Measurements from ENCODE around the gene PTP4A2.

Gene PTP4A2

DNA sequence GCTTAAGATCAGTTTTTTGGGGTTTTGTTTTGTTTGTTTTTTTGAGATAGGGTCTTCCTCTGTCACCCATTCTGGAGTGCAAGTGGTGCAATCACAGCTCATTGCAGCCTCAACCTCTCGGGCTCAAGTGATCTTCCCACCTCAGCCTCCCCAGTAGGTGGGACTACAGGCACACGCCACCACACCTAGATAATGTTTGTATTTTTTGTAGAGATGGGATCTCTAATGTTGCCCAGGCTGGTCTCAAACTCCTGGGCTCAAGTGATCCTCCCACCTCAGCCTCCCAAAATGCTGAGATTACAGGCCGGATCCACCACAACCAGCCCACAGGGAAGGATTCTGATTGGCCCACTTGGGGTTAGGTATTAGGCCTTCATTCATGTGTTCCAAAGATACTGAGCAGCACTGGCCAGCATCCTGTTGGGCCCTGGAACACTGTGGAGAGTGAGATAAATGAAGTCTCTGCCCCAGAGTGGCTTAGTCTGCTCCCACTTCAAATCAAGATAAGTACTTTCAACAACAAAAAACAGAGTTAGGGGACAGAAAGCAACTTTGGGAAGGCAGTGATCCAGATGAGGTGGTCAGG, 54.7 kb downstream of the PTP4A2 start:
- no peak for DNase-seq

DNA sequence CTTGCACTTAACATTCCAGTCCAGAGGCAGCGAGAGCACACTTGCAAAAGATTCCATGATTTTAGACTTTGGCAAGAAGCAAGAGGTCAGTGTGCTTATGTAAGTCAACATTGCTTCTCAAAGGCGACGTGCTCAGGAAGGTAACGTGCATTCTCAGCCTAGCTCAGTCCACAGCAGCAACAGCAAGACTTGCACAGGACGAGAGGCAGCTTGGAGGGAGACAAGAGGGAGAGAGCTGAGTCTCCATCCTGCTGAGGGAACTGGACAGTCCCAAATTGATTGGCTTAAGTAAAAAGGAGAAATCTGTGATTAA, 56.5 kb downstream of the PTP4A2 start:
- no peak for DNase-seq

GRCh38 chr1:31880957-31881687, 57.0 kb downstream of the PTP4A2 start:
- no peak for DNase-seq

- no peak for DNase-seq
Measured at GRCh38 chr1:31879981-31880608, 58.1 kb downstream of the PTP4A2 start.

DNA sequence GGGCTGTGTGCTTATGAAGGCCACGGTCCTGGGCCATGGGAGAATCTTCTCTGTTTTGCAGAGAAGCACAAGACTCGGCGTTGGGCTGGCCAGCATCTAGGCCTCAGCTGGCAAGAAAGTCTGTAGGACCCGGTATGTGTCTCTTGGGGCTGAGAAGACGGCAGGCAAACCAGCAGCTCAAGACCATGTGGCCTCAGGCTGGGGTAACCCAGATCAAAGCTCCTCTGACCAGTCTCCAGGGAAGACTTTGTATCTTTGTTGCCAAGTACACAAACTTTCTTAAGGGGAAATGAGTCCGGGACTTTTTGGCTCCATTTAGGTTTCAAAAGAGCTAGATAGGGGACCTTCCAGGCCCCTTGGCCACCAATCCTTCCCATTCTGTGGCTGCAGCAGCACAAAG, 60.1 kb downstream of the PTP4A2 start:
- DNase-seq = no peak

DNA sequence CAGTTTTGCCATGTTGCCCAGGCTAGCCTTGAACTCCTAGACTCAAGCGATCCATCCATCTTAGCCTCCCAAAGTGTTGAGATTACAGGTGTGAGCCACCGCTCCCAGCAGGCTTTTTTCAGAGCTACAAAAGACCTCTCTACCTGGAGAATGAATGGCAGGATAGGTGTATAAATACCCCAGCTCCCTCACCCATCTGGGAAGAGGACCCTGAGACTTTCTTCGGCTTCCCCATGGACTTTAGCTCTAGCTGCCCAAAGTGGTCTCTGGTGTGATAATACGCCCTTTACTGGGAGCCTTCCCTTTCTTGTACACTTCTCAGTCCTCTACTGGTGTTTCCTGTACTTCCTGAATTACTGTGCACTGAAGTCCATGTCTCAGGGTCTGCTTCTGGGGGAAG, 60.6 kb downstream of the PTP4A2 start:
- DNase-seq = no peak

DNA sequence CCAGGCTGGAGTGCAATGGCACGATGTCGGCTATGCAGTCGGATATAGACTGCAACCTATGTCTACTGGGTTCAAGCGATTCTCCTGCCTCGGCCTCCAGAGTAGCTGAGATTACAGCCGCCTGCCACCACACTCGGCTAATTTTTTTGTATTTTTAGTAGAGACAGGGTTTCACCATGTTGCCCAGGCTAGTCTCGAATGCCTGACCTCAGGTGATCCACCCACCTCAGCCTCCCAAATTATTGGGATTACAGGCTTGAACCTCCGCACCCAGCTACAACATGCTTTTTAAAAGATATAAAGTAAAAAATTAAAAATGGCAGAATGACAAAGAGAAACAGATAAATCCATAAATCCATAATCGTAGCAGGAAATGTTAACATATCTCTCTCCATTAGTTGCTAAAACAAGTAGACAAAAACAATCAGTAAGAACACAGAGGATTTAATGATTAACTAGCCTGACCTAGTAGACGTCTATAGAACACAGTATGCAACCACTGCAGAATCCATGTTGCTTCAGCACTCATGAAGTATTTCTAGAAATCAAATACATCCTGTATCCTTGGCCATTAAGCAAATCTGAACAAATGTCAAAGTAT, 62.4 kb downstream of the PTP4A2 start:
- DNase-seq = no peak

DNA sequence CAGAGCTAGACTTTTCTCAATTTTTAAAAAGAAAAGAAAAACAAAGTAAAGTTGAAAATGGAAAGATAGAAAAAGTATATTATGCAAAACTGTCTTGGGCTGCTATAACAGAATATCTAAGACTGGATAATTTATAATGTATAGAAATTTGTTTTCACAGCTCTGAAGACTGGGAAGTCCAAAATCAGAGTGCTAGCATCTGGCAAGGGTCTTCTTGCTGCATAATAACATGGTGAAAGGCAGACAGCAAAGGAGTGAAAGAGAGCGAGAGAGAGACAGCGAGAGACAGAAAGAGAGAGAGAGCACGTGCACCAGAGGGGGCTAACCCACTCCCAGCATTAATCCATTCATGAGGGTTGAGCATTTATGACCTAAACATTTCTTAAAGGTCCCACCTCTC, 63.2 kb downstream of the PTP4A2 start:
- no peak for DNase-seq

GRCh38 chr1:31872658-31873636, 65.2 kb downstream of the PTP4A2 start:
- no peak for DNase-seq

DNA sequence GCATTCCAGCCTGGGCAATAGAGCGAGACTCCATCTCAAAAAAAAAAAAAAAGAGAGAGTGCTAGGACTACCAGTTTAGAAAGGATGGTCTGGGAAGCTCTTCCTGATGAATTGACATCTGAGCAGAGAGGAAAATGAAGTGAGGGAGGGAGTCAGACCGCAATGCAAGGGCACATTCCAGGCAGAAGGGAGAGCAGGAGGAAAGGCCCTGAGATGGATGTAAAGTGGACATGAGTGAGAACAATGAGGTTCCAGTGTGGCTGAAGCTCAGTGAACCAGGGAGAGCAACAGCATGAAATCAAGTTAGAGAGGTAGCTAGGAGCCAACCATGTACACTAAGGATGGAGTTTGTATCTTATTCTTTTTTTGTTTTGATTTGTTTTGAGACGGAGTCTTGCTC, 66.5 kb downstream of the PTP4A2 start:
- no peak for DNase-seq

GRCh38 chr1:31870086-31870736, 68.0 kb downstream of the PTP4A2 start:
- no peak for DNase-seq

GRCh38 chr1:31869449-31869848, 68.7 kb downstream of the PTP4A2 start:
- no peak for DNase-seq

DNA sequence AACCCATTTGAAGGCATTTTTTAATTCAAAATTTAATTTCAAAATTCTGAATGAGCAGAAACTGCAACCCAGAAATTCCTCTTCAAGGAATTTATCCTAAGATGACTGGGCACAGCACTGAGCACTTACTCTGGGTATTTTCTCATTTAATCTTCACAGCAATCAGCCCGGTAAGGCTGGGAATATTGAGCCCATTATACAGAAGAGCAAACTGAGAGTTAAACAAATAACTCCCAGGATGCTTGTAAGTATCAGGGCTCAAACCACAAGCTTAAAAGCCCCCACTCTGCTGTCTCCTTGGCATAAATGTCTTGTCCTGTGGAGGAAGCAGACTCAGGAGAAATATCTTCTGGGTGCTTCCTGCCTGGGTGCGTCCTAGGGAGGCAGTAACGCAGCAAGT, 69.3 kb downstream of the PTP4A2 start:
- no peak for DNase-seq

DNA sequence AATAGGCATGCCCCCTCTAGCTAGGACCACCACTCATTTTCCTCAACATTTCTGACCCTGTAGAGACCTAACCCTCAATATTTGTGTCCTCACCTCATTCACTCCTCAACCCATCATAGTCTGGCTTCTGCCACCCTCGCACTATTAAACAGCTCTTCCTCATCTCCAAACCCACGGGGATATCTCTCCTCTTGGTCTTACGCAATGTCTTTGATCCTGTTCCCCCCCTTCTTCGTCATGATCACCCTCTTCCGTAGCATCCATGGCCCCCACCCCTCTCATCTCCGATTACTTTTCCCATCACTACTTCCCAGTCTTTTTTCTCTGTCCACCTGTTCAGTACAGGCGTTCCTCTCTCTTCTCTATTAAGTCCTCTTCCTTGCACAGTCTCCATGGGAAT, 70.6 kb downstream of the PTP4A2 start:
- DNase-seq = no peak

- no peak for DNase-seq
Measured at GRCh38 chr1:31866450-31867032, 71.6 kb downstream of the PTP4A2 start.

GRCh38 chr1:31865728-31866449, 72.3 kb downstream of the PTP4A2 start:
- no peak for DNase-seq

- DNase-seq = no peak
Measured at GRCh38 chr1:31862071-31862470, 76.1 kb downstream of the PTP4A2 start.

DNA sequence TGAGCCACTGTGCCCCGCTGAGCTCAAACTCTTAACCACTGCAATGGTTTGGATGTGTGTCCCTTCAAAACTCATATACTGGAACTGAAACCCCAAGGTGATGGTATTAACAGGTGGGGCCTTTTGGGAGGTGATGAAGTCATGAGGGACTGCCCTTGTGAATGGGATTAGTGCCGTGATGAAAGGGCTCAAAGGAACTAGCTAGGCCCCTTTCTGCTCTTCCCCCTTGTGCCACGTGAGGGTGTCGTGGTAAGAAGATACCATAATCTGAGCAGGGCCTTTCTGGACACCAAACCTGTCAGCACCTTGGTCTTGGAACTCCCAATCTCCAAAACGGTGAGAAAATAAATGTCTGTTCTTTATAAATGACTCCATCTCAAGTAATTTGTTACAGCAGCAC, 76.8 kb downstream of the PTP4A2 start:
- DNase-seq = no peak

DNA sequence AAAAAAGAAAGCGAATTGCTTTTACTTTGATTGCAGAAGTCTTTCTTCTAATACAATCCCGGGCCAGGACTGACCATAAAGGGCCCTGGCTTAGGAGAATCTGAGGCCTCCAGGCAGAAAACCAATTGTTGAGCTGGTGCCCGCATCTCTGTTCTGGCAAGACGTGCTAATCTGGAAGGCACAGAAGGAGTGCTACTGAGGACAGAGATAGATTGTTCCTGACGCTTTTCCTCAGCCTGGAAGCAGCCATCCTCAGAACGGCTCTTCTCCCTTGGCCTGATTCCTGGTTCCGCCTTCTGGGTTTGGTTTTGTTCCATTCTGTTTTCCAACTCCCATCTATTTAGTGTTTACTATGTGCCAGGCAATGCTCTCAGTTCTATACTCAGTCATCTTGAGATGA, 77.6 kb downstream of the PTP4A2 start:
- no peak for DNase-seq

- DNase-seq = no peak
Measured at GRCh38 chr1:31859719-31860118, 78.4 kb downstream of the PTP4A2 start.

DNA sequence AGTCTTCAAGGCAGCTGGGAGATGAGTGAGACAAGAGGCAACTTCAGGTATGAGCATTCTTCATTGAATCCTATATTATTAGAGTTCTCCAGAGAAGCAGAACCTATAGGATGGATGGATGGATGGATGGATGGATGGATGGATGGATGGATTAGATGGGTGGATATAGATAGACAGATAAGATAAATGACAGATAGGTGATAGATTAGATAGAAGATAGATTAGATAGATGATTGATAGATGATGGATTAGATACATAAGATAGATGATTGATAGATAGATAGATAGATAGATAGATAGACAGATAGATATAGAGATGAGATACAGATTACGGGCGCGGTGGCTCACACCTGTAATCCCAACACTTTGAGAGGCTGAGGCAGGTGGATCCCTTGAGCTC, 79.1 kb downstream of the PTP4A2 start:
- DNase-seq = no peak
